Spinal cord (tissue), 10 donors: ENCODE results near the gene MS4A4E. TPM values are rescaled to one million over a fixed set of nuclear protein-coding genes. Genes with fewer than 3 reads are reported as not detected.
A peak's percentile ranks its signal among the peaks of the same experiment; 100 is the strongest.
"Not testable (repeated sequence)": the region's sequence is repeated elsewhere in the genome, so short reads cannot be mapped to it uniquely, and the experiment has no call there.

ENCODE experiments used
- DNase-seq, 6 donors: peaks; one replicate each; pipeline versions ENCODE4 v3.0.0 to v3.0.0-alpha.2; 2013 to 2015; ENCODE audit warnings: low spot score in 6 of 6, low read depth in 4 of 6
- H3K27ac ChIP-seq: one replicate; pipeline ENCODE4 v1.5.1; 2013; ENCODE audit warnings: low read depth, low read length, control low read depth
- H3K27me3 ChIP-seq: one replicate; pipeline ENCODE4 v1.6.1; 2013; ENCODE audit warnings: low read length; ENCODE audit not compliant: control insufficient read depth, insufficient read depth
- H3K36me3 ChIP-seq: one replicate; pipeline ENCODE4 v1.6.1; 2013; ENCODE audit warnings: low read length; ENCODE audit not compliant: control insufficient read depth, insufficient read depth
- H3K4me1 ChIP-seq: one replicate; pipeline ENCODE4 v1.6.1; 2013; ENCODE audit warnings: low read length; ENCODE audit not compliant: control insufficient read depth, insufficient read depth
- H3K4me3 ChIP-seq: one replicate; pipeline ENCODE4 v1.5.1; 2013; ENCODE audit warnings: low read depth, low read length, control low read depth
- H3K9me3 ChIP-seq: one replicate; pipeline ENCODE4 v1.6.1; 2013; ENCODE audit warnings: low read length; ENCODE audit not compliant: control insufficient read depth, insufficient read depth
- WGBS: methylation state at CpG from one replicate; pipeline ENCODE4 v1.1.5; 2013; ENCODE audit warnings: missing lambda C conversion rate; ENCODE audit not compliant: insufficient coverage; 5-methylcytosine and 5-hydroxymethylcytosine counted together
- long read RNA-seq, 4 donors: transcript quantifications; one replicate each; lab custom pipeline, GENCODE V29; 2026
- polyA plus RNA-seq, 2 donors: library from polyadenylated mRNA; unstranded; fragments of 120-200 nt; gene quantifications; one replicate each; pipeline ENCODE4 v1.2.1, GENCODE V29; 2013; ENCODE audit not compliant: insufficient read length in 2 of 2
- total RNA-seq, 2 donors: library from RNA; depleted of rRNA in 1 of 2; stranded (reverse); fragments of 120-200 nt in 1 of 2; fragments of >200 nt in 1 of 2; gene quantifications; one replicate each; pipeline versions ENCODE4 v1.2.3 to v1.2.4, GENCODE V29; 2013 to 2014
- donor health status: healthy.

MS4A4E gene
- total RNA-seq (1 to 10 TPM in 1 of 2 donors, under 1 TPM in 1; 0.50 to 1.5 TPM), polyA plus RNA-seq (1 to 10 TPM; 1.0 to 1.9 TPM)
- long read RNA-seq, donor 1, result 0 reads
- long read RNA-seq, donor 2, result 0 reads
- long read RNA-seq, donor 3, result 0 reads
- long read RNA-seq, donor 4, partial matches to known transcripts, result 42 of 42 reads
- long read RNA-seq, donor 4, other reads (novel, unspliced or antisense), result 0 of 42 reads

DNA sequence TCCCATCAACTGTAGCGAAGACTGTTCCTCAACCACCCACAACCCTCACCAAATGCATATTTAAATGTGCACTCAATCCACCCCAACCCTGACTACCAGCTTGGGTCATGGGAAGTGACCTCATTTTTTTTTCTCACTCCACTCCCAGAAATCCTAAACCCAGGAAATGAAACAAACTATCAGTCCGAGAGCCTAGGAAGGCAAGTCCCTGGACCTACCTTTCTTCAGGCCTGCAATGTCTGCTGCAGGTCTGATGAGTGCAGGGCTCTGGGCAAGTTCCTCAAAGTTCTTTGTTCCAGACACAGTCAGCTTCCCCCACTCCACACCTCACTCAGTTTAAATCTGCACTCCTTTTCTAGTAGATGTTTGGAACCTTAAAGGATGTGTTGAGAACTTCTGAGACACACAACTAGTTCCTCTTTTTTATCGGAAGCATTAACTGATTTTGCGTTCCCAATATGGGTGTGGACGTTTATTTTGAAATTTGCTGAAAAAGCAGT, at the start of gene MS4A4E:
Gene MS4A4E (minus strand): TSS at position 398 of the 500 bp plus-strand sequence. CDS start 13,082 bp downstream, outside the sequence.
- no peak within 1 kb of the TSS for H3K27ac ChIP-seq

DNA sequence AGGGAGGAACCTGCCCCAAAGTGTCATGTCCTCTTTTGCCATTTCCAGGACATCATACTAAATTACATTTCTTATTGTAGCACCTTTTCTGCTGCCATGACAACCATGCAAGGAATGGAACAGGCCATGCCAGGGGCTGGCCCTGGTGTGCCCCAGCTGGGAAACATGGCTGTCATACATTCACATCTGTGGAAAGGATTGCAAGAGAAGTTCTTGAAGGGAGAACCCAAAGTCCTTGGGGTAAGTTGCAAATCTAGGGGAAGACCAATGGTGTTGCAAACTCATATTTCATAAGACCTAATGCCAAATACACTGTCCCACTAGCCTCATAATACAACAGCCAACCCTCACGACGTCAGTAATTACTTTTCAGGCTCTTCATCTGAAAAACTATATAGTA, 49.2 kb upstream of the MS4A4E start:
- Histone ChIP-seq H3K4me3 (no peak overlapping the region), H3K27ac (no peak overlapping the region), H3K9me3 (peaks cover 3% of the 10 kb centered on the region), H3K36me3 (no peaks in the 10 kb centered on the region), H3K4me1 (no peaks in the 10 kb centered on the region), H3K27me3 (no peaks in the 10 kb centered on the region)
- WGBS, result no CpG with 5 or more reads among the region's 2 CpGs
- DNase-seq, result no peak

More for the DNA sequence above, at the start of gene MS4A4E:
- Histone ChIP-seq H3K27me3 (no peaks in the 10 kb centered on the region), H3K4me3 (no peak within 1 kb of the TSS), H3K36me3 (no peaks in the 10 kb centered on the region), H3K4me1 (no peaks in the 10 kb centered on the region), H3K9me3 (no peaks in the 10 kb centered on the region)
- DNase-seq, result no peak
- 96% methylated on average over 2 of the region's 5 CpGs for WGBS

DNA sequence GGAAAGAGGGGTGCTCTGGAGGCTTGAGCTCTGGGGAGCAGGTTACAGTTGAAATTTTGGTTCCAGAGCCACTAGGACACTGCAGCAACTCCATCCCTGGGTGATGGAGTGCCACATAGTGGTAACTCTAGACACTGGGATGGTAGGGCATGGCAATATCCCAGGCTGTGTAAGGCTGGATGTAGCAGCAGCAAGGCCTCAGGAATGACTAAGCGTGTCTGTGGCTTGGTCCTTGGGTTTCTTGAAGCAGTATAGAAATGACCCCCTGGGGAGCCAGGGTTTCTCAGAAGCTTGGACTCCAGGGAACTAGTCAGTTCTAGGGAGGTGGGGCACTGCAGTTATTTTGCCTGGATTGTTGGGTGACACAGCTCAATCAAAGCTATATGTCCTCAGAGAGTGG, 45.6 kb upstream of the MS4A4E start:
- H3K9me3 ChIP-seq, result peaks cover 3% of the 10 kb centered on the region
- H3K4me1 ChIP-seq, result no peaks in the 10 kb centered on the region
- WGBS, result 78% methylated on average over 1 of the region's 1 CpG
- no peak overlapping the region for H3K4me3 ChIP-seq
- H3K27ac ChIP-seq, result no peak overlapping the region
- no peaks in the 10 kb centered on the region for H3K36me3 ChIP-seq
- H3K27me3 ChIP-seq, result no peaks in the 10 kb centered on the region
- DNase-seq, result no peak

DNA sequence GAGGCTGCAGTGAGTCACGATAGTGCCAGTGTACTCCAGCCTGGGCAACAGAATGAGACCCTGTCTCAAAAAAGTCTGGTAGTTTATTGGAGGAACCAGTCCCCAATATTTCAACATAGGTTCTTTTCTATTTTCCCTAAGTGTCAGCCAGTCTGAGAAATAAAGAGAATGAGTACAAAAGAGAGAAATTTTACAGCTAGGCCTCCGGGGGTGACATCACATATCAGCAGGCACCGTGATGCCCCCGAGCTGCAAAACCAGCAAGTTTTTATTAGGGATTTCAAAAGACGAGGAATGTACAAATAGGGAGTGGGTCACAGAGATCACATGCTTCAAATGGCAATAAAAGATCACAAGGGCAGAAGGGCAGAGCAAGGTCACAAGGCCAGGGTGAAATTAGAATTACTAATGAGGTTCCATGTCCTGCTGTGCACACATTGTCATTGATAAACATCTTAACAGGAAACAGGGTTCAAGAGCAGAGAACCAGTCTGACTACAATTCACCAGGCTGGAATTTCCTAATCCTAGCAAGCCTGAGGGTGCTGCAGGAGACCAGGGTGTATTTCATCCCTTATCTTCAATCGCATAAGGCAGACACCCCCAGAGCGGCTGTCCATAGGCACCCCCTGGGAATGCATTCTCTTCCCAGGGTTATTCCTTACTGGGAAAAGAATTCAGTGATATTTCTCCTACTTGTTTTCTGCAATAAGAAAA, 42.6 kb upstream of the MS4A4E start:
- H3K27me3 ChIP-seq, DNase-seq, H3K4me1 ChIP-seq, H3K4me3 ChIP-seq, H3K36me3 ChIP-seq, H3K9me3 ChIP-seq, H3K27ac ChIP-seq: not testable (repeated sequence)
- 18% methylated on average over 4 of the region's 7 CpGs for WGBS

DNA sequence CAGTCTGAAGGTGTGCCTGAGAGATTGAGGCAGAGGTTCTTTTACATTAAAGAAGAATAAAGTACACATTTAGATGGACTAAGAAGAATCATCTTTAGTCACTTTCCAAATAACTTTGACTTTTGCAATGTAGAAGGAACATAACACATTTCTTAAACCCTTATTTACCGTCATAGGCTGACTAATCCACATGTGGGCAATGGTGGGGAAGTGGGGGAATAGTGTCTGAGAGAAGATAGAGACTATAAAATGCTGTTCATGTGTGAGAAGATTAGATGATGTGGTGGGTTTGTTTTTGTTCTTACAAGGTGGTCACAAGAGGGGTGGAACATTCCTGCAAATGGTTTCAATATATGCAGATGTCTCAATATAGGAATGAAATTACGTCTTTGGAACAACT, 39.3 kb upstream of the MS4A4E start:
- Histone ChIP-seq H3K27ac (no peak overlapping the region), H3K27me3 (no peaks in the 10 kb centered on the region), H3K36me3 (no peaks in the 10 kb centered on the region), H3K9me3 (no peaks in the 10 kb centered on the region), H3K4me1 (no peaks in the 10 kb centered on the region), H3K4me3 (no peak overlapping the region)
- DNase-seq, result no peak
- WGBS, result 86% methylated on average over 1 of the region's 2 CpGs

DNA sequence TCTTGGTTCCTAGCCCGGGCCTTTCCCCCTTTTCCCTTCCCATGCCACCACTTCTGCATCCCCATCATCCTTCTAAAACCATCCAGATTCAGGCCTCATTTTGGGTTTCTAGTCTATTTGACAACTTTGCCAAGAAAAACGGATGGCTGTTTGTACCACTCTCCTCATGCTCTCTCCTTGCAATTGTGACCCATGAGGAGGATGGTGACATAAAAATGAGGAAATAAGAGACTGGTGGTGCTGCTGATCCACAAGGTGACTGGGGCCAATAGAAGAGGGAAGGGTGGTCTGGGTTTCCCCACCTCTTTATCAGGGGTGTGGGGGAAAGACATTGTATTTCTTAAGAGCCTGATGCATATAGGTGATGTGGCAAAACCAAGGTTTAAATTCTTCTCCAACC, 38.5 kb upstream of the MS4A4E start:
- no peaks in the 10 kb centered on the region for H3K4me1 ChIP-seq
- no peaks in the 10 kb centered on the region for H3K9me3 ChIP-seq
- H3K27ac ChIP-seq, result no peak overlapping the region
- 79% methylated on average over 1 of the region's 2 CpGs for WGBS
- H3K36me3 ChIP-seq, result no peaks in the 10 kb centered on the region
- DNase-seq, result no peak
- H3K27me3 ChIP-seq, result no peaks in the 10 kb centered on the region
- no peak overlapping the region for H3K4me3 ChIP-seq

DNA sequence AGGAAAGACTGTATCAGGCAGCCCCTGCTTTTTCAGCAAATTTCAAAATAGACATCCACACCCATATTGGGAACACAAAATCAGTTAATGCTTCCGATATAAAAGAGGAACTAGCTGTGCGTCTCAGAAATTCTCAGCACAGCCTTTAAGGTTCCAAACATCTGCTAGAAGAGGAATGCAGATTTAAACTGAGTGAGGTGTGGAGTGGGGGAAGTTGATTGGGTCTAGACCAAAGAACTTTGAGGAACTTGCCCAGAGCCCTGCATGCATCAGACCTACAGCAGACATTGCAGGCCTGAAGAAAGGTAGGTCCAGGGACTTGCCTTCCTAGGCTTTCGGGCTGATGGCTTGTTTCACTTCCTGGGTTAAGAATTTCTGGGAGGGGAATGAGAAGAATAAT, 37.5 kb upstream of the MS4A4E start, which contains the start of gene MS4A4A:
Gene MS4A4A (plus strand): TSS at position 255 of the 400 bp plus-strand sequence. CDS start 10 bp downstream, at position 265.
- Histone ChIP-seq H3K27ac (no peak within 1 kb of the TSS), H3K4me3 (no peak within 1 kb of the TSS)

DNA sequence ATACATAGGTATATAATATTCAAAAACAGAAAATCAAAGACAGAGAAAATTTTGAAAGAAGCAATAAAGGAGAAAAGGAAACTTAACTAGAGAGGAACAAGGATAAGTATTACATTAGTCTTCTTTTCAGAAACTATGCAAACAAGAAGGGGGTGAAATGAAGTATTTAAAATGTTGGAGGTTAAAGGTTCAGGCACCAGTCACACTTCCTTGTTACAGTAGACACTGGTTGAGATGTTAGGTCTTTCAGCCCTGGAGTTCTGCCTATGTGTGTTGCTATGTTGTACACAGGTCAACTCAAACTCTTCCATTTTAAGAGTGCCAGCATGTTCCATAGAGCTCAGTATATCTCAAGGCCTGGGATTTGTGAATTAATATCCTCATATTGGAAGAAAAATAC, 31.5 kb upstream of the MS4A4E start:
- H3K4me3 ChIP-seq, result no peak overlapping the region
- no peaks in the 10 kb centered on the region for H3K27me3 ChIP-seq
- no peaks in the 10 kb centered on the region for H3K4me1 ChIP-seq
- no peaks in the 10 kb centered on the region for H3K36me3 ChIP-seq
- DNase-seq, result no peak
- H3K9me3 ChIP-seq, result peaks cover 3% of the 10 kb centered on the region
- no peak overlapping the region for H3K27ac ChIP-seq

More for the DNA sequence above, 37.5 kb upstream of the MS4A4E start, which contains the start of gene MS4A4A:
- H3K4me1 ChIP-seq, result no peaks in the 10 kb centered on the region
- H3K27me3 ChIP-seq, result no peaks in the 10 kb centered on the region
- H3K36me3 ChIP-seq, result no peaks in the 10 kb centered on the region
- 85% methylated on average over 3 of the region's 3 CpGs for WGBS
- H3K9me3 ChIP-seq, result no peaks in the 10 kb centered on the region
- no peak for DNase-seq

DNA sequence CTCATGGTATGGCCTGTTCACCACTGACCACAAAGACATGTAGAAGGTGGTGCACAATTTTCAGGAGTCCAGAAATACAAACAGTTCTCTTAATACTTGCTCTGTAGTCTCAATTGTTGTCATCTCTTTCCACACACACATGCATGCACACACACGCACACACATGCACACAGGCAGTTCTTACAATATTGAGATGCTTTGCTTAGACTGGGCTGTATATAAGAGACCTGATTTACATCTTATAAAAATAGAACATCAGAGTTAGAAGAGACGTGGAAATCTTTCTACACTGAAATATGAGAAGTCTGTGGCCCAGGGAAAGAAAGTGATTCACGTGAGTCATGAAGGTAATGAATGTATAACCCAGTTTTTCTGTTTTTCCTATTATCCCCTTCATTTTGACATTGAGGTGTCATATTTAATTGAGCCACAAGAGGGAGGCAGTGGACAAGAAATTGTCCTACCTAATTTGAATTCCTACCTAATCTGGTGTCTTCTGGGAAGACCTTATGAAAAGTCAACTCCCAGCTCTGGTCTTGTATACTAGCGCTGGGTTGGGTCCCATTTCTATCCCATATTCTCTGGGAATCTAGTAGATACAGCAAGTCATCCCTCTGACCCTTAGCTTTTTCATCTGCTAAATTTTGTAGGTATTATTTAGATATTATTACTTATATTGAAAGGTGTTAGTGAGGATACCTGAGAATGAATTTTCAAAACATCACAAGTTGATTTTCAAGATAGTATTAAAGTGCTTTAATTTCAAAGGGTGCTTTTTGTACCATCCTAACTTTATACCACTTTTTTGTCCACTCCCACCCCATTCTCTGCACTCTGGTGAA, 22.7 kb upstream of the MS4A4E start:
- Histone ChIP-seq H3K9me3 (peaks cover 3% of the 10 kb centered on the region), H3K36me3 (no peaks in the 10 kb centered on the region), H3K27ac (no peak overlapping the region), H3K27me3 (no peaks in the 10 kb centered on the region), H3K4me3 (no peak overlapping the region), H3K4me1 (no peaks in the 10 kb centered on the region)
- no CpG with 5 or more reads among the region's 4 CpGs for WGBS
- peak; percentile 30 to 88 (median 45) for DNase-seq
